HEK293T (cell line): ENCODE data around the gene ROBO3.

Source experiments
- CTCF ChIA-PET: fragments of 350-600 bp; formaldehyde crosslinking; extraction: SDS; loops from one replicate; lab custom pipeline; 2021; ENCODE audit warnings: antibody characterized with exemption, inconsistent platforms; lab: Yijun Ruan, JAX
- POLR2A ChIA-PET: fragments of 350-600 bp; formaldehyde crosslinking; extraction: SDS; loops from one replicate; lab custom pipeline; 2020; ENCODE audit warnings: antibody characterized with exemption, inconsistent platforms; lab: Yijun Ruan, JAX
- DNase-seq: peaks from one replicate; pipeline ENCODE4 v3.0.0; 2012; ENCODE audit warnings: mixed read lengths; ENCODE audit errors: extremely low spot score
- ARNT ChIP-seq: fragments of 450-650 bp; IDR thresholded peaks from 2 replicates; pipeline ENCODE4 v1.6.1; 2017; ENCODE audit warnings: mild to moderate bottlenecking
- BHLHE40 ChIP-seq: fragments of 450-650 bp; IDR thresholded peaks from 2 replicates; pipeline ENCODE4 v1.6.1; 2016; ENCODE audit warnings: mild to moderate bottlenecking, moderate library complexity, borderline replicate concordance
- CTBP1 ChIP-seq: fragments of 450-650 bp; IDR thresholded peaks from 2 replicates; pipeline ENCODE4 v1.6.1; 2016; ENCODE audit warnings: borderline replicate concordance
- ELF4 ChIP-seq: fragments of 450-650 bp; IDR thresholded peaks from 2 replicates; pipeline ENCODE4 v1.6.1; 2017; ENCODE audit warnings: antibody characterized with exemption
- FOXA1 ChIP-seq: fragments of 450-650 bp; IDR thresholded peaks from 2 replicates; pipeline ENCODE4 v1.6.1; 2016; ENCODE audit warnings: mild to moderate bottlenecking
- FOXK2 ChIP-seq: fragments of 450-650 bp; IDR thresholded peaks from 2 replicates; pipeline ENCODE4 v1.6.1; 2016; ENCODE audit warnings: mild to moderate bottlenecking
- FOXM1 ChIP-seq: fragments of 450-650 bp; IDR thresholded peaks from 2 replicates; pipeline ENCODE4 v1.6.1; 2017; ENCODE audit warnings: mild to moderate bottlenecking, borderline replicate concordance
- HDGF ChIP-seq: fragments of 450-650 bp; IDR thresholded peaks from 2 replicates; pipeline ENCODE4 v1.6.1; 2017; ENCODE audit warnings: antibody characterized with exemption, borderline replicate concordance
- L3MBTL2 ChIP-seq: fragments of 450-650 bp; conservative IDR thresholded peaks from 2 replicates; pipeline ENCODE4 v1.6.1; 2016; ENCODE audit warnings: mild to moderate bottlenecking
- LEF1 ChIP-seq: fragments of 450-650 bp; IDR thresholded peaks from 2 replicates; pipeline ENCODE4 v1.6.1; 2017; ENCODE audit warnings: mild to moderate bottlenecking, borderline replicate concordance
- NFRKB ChIP-seq: fragments of 450-650 bp; IDR thresholded peaks from 2 replicates; pipeline ENCODE4 v1.6.1; 2016; ENCODE audit warnings: mild to moderate bottlenecking, moderate library complexity
- PKNOX1 ChIP-seq: fragments of 450-650 bp; IDR thresholded peaks from 2 replicates; pipeline ENCODE4 v1.6.1; 2016
- SP1 ChIP-seq: fragments of 450-650 bp; IDR thresholded peaks from 2 replicates; pipeline ENCODE4 v1.6.1; 2017
- SUZ12 ChIP-seq: fragments of 450-650 bp; IDR thresholded peaks from 2 replicates; pipeline ENCODE4 v1.6.1; 2016; ENCODE audit warnings: mild to moderate bottlenecking
- TARDBP ChIP-seq: fragments of 450-650 bp; IDR thresholded peaks from 2 replicates; pipeline ENCODE4 v1.6.1; 2016
- ZNF384 ChIP-seq: fragments of 450-650 bp; IDR thresholded peaks from 2 replicates; pipeline ENCODE4 v1.6.1; 2016

ROBO3 gene

GRCh38 chr11:124882339-124883071, 17.3 kb downstream of the ROBO3 start:
- no peak for DNase-seq
- no peak for TF ChIP-seq SP1
- TF ChIP-seq ARNT: no peak
- no peak for TF ChIP-seq LEF1
- no peak for TF ChIP-seq PKNOX1
- no peak for TF ChIP-seq NFRKB
- no peak for TF ChIP-seq FOXM1
- TF ChIP-seq SUZ12: no peak
- TF ChIP-seq HDGF: no peak
- no peak for TF ChIP-seq BHLHE40
- TF ChIP-seq TARDBP: no peak
- no peak for TF ChIP-seq FOXA1
- CTCF ChIA-PET: no interaction called here
- POLR2A ChIA-PET: no interaction called here

DNA sequence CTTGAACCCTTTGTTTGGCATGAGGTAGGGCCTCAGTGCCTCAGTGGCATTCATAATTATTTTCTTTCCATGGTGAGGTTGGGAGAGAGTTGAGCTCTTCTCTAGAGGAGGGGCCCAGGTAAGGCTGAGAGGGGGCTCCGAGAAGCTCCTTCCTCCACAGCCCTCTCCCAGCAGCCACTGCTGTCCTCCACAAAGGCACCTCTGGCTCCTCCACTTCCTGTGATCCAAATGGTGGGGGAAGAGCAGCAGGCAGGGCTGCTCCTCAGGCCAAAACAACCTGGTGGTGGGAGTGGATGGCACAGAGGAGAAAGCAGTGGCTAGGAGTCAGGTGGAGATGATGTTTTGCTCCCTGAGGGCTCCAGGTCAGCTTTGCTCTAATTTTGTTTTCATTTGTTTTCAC, 19.1 kb downstream of the ROBO3 start:
- TF ChIP-seq ZNF384: no peak
- no peak for TF ChIP-seq LEF1
- no peak for TF ChIP-seq ELF4
- TF ChIP-seq NFRKB: no peak
- ChIA-PET POLR2A (interaction anchor here (1.7 kb wide), 1 partner anchor 8 kb away, joined by 8 read pairs; no protein-coding TSS in a partner anchor), CTCF (interaction anchor here (2.0 kb wide), 1 partner anchor 8 kb away, joined by 10 read pairs; no protein-coding TSS in a partner anchor)
- no peak for DNase-seq

- DNase-seq: no peak
- ChIA-PET POLR2A (interaction anchor here (1.7 kb wide), 1 partner anchor 9 kb away, joined by 8 read pairs; no protein-coding TSS in a partner anchor), CTCF (interaction anchor here (2.0 kb wide), 1 partner anchor 9 kb away, joined by 10 read pairs; no protein-coding TSS in a partner anchor)
- TF ChIP-seq FOXK2: no peak
- TF ChIP-seq ELF4: no peak
- TF ChIP-seq SUZ12: no peak
- TF ChIP-seq ARNT: no peak
These were observed 19.7 kb downstream of the ROBO3 start for GRCh38 chr11:124884869-124885479.

DNA sequence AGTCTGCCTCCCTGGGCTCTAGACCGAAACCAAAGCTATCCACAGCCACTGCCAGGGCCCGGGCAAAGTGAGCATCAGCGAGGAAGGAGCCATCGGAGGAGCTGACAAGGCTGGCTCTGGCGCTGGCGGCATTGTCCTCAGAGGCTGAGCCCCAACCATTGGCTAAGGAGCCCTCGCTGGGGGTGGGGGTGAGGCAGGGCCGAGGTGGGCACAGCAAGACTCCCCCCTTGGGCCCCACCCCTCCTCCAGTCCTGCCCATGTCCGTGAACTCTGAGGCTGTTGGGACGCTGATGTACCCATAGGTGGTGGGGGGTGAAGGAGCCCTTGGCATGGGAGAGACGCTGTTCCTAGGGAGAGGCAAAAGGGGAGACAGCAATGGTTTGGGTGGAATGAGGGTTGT, 21.2 kb downstream of the ROBO3 start:
- no peak for TF ChIP-seq BHLHE40
- CTCF ChIA-PET: interaction anchor here (2.7 kb wide), 1 partner anchor 10 kb away, joined by 8 read pairs; no protein-coding TSS in a partner anchor
- POLR2A ChIA-PET: no interaction called here
- DNase-seq: no peak

- POLR2A ChIA-PET: interaction anchor here (0.9 to 2.7 kb wide), 2 partner anchors 9 to 11 kb away, joined by 3 to 13 read pairs; no protein-coding TSS in a partner anchor
- TF ChIP-seq L3MBTL2: no peak
- TF ChIP-seq ELF4: no peak
- no peak for TF ChIP-seq FOXM1
- TF ChIP-seq ZNF384: no peak
- no peak for TF ChIP-seq FOXA1
- TF ChIP-seq NFRKB: no peak
- no peak for TF ChIP-seq ARNT
- no peak for TF ChIP-seq PKNOX1
- no peak for TF ChIP-seq FOXK2
- no peak for DNase-seq
- CTCF ChIA-PET: interaction anchor here (0.6 to 2.7 kb wide), 3 partner anchors 11 to 463 kb away, joined by 3 to 8 read pairs (median 3); no protein-coding TSS in a partner anchor
These were observed 21.9 kb downstream of the ROBO3 start for GRCh38 chr11:124886978-124887666.

DNA sequence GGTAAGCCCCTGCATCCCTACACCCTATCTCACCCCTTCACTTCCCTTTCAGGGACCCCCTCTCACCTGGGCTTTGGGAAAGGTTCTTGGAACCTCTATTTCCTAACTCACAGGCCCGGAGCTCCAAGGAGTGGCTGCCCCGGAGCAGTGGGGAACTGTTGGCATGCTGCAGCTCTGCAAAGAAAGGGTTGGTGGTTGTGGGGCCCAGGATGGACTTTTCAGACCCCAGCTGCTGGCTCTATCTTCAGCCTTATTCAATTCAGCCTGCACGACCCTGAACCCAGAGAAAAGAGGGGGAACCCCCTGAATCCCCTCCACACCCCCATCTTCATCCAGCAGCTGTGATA, 22.4 kb downstream of the ROBO3 start:
- CTCF ChIA-PET: interaction anchor here (0.6 to 2.7 kb wide), 2 partner anchors 11 to 33 kb away, joined by 3 to 8 read pairs; no protein-coding TSS in a partner anchor
- POLR2A ChIA-PET: interaction anchor here (0.9 to 2.7 kb wide), 2 partner anchors 9 to 11 kb away, joined by 3 to 13 read pairs; no protein-coding TSS in a partner anchor
- DNase-seq: no peak
- TF ChIP-seq BHLHE40 (no peak), SUZ12 (no peak), FOXM1 (no peak), ELF4 (no peak), TARDBP (no peak), HDGF (no peak), L3MBTL2 (no peak), SP1 (no peak), PKNOX1 (no peak), ARNT (no peak), CTBP1 (no peak), FOXK2 (no peak), LEF1 (no peak), ZNF384 (no peak), NFRKB (no peak)
